Bronchial epithelial cell (primary cell): ENCODE results near the gene HTR3D. TPM values are rescaled to one million over a fixed set of nuclear protein-coding genes. Genes with fewer than 3 reads are reported as not detected.
A peak's percentile ranks its signal among the peaks of the same experiment; 100 is the strongest.
"Not testable (repeated sequence)": the region's sequence is repeated elsewhere in the genome, so short reads cannot be mapped to it uniquely, and the experiment has no call there.

Source experiments
- DNase-seq: peaks from one replicate; pipeline ENCODE4 v3.0.0-alpha.2; 2010; ENCODE audit warnings: low read depth
- FAIRE-seq: peaks from 2 replicates; lab custom pipeline; 2011; peaks lifted over from hg19 to GRCh38; lab: Jason Lieb, UNC
- H3K27me3 ChIP-seq: 2 replicates; pipeline ENCODE4 v1.5.1; 2011; ENCODE audit warnings: low read length; ENCODE audit not compliant: control insufficient read depth, insufficient read depth
- H3K36me3 ChIP-seq: 2 replicates; pipeline ENCODE4 v1.5.1; 2011; ENCODE audit warnings: low read length; ENCODE audit not compliant: control insufficient read depth, insufficient read depth
- H3K4me3 ChIP-seq: 2 replicates; pipeline ENCODE4 v1.5.1; 2011; ENCODE audit warnings: mild to moderate bottlenecking, low read depth, low read length, control low read depth
- CTCF ChIP-seq: IDR thresholded peaks from 2 replicates; pipeline ENCODE4 v1.5.1; 2011; ENCODE audit warnings: mild to moderate bottlenecking, moderate library complexity, low read length, control low read depth, inconsistent platforms; ENCODE audit not compliant: insufficient read depth, severe bottlenecking
- total RNA-seq: library from RNA; depleted of rRNA; stranded (reverse); fragments of >200 nt; gene quantifications from 2 replicates; pipeline ENCODE4 v1.2.1, GENCODE V29; 2014

The HTR3D gene
- total RNA-seq, 1 donor from 2014 or later, result not detected

DNA sequence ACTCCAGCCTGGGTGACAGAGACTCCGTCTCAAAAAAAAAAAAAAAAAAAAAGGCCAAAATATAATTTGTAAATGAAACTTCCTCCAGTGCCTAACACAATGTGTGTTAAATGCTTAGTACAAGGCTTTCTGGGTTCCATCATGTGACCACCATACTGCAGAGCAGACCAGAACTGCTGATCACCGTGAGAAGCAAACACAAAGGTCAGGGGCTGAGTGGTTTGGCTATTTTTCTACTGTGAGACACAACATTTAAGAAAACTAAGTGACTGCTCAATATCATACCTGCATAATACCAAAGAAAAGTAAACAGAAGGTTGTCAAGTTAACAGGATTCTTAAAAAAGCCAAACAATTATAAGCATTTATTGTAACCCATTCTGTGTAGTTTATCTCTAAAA, 27.1 kb upstream of the HTR3D start:
- H3K36me3 ChIP-seq, result peaks cover 6% of the 10 kb centered on the region
- DNase-seq (no peak), FAIRE-seq (no peak)
- no peak overlapping the region for H3K4me3 ChIP-seq
- H3K27me3 ChIP-seq, result no peaks in the 10 kb centered on the region
- TF ChIP-seq CTCF, result no peak

- Histone ChIP-seq H3K4me3 (no peak overlapping the region), H3K27me3 (no peaks in the 10 kb centered on the region), H3K36me3 (peaks cover 3% of the 10 kb centered on the region)
- FAIRE-seq (no peak), DNase-seq (peak; percentile 96)
- no peak for TF ChIP-seq CTCF
Observed at GRCh38 chr3:184005941-184006507, 25.5 kb upstream of the HTR3D start.

- not testable (repeated sequence) for H3K36me3 ChIP-seq, H3K27me3 ChIP-seq, DNase-seq, H3K4me3 ChIP-seq, FAIRE-seq
Observed at GRCh38 chr3:184007143-184007813, 24.3 kb upstream of the HTR3D start.

DNA sequence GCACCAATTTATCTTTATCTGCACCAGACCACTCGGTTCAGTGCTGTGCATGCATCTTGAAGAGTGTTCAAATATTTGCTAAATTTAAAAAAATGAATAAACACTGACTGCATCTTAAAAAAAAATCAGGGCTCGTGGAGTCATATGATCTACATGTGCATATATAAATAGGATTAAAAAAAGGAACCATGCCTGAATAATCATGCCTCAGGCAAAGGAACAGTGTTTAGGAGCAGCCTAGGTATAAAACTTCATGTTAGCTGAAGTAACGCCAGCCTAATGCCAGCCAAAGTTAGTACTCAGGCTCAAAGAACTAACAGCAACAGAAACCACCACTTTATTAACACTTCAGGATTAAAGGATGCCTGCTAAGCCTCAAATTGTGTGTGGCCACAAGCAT, 23.4 kb upstream of the HTR3D start:
- FAIRE-seq (no peak), DNase-seq (peak; percentile 66)
- H3K4me3 ChIP-seq, result no peak overlapping the region
- no peak for TF ChIP-seq CTCF
- no peaks in the 10 kb centered on the region for H3K27me3 ChIP-seq
- H3K36me3 ChIP-seq, result peaks cover 6% of the 10 kb centered on the region

- no peak for FAIRE-seq
- no peaks in the 10 kb centered on the region for H3K27me3 ChIP-seq
- H3K36me3 ChIP-seq, result peaks cover 5% of the 10 kb centered on the region
- TF ChIP-seq CTCF, result no peak
- no peak overlapping the region for H3K4me3 ChIP-seq
- DNase-seq, result no peak
Observed at GRCh38 chr3:184011230-184011876, 20.2 kb upstream of the HTR3D start.
